ENCODE results near the gene NUP43.

DNA sequence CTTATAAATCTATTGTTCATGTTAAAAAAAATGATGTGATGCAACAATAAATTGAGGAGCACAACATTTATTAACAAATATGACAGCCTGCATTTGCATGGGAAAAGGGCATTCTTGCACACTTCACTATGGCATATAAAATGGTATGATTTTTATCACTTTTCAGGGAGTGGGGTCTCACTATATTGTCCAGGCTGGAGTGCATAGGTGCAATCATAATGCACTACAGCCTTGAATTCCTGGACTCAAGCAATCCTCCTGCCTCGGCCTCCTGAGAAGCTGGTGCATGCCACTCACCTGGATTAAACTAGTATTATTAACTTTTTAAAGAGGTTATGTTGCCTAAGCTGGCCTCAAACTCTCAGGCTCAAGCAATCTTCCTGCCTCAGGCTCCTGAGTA is 11.4 kb downstream of the NUP43 start:
- TF ChIP-seq, protein P1, sequence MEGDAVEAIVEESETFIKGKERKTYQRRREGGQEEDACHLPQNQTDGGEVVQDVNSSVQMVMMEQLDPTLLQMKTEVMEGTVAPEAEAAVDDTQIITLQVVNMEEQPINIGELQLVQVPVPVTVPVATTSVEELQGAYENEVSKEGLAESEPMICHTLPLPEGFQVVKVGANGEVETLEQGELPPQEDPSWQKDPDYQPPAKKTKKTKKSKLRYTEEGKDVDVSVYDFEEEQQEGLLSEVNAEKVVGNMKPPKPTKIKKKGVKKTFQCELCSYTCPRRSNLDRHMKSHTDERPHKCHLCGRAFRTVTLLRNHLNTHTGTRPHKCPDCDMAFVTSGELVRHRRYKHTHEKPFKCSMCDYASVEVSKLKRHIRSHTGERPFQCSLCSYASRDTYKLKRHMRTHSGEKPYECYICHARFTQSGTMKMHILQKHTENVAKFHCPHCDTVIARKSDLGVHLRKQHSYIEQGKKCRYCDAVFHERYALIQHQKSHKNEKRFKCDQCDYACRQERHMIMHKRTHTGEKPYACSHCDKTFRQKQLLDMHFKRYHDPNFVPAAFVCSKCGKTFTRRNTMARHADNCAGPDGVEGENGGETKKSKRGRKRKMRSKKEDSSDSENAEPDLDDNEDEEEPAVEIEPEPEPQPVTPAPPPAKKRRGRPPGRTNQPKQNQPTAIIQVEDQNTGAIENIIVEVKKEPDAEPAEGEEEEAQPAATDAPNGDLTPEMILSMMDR (IDR thresholded peaks at IDR 0.05; ENCODE audit: low read depth, low read length), result no peak
- TF ChIP-seq POLR2A (IDR thresholded peaks at IDR 0.05; ENCODE audit: extremely low read depth, insufficient read length), result no peak

All from NB4 (cell line).